Fibroblast of skin of abdomen (primary cell): ENCODE measurements around the gene ASNSD1.
"Not testable (repeated sequence)": the region's sequence is repeated elsewhere in the genome, so short reads cannot be mapped to it uniquely, and the experiment has no call there.

Experiments used
- DNase-seq: peaks from one replicate; pipeline ENCODE4 v3.0.0-alpha.2; 2013

Gene ASNSD1

GRCh38 chr2:189696223-189696622 is 35.0 kb downstream of the ASNSD1 start:
- no peak for DNase-seq

GRCh38 chr2:189698020-189698887 is 37.0 kb downstream of the ASNSD1 start:
- DNase-seq: peak; percentile 54

GRCh38 chr2:189700681-189701080 is 39.4 kb downstream of the ASNSD1 start:
- no peak for DNase-seq

- DNase-seq: no peak
These were observed 40.8 kb downstream of the ASNSD1 start for GRCh38 chr2:189702071-189702470.

- no peak for DNase-seq
These were observed 48.4 kb downstream of the ASNSD1 start for GRCh38 chr2:189709501-189710221.

- DNase-seq: not testable (repeated sequence)
These were observed 56.3 kb downstream of the ASNSD1 start for GRCh38 chr2:189717593-189717992.

GRCh38 chr2:189719571-189719970 is 58.3 kb downstream of the ASNSD1 start:
- no peak for DNase-seq
